ENCODE results near the gene ADM2. TPM values are rescaled to one million over a fixed set of nuclear protein-coding genes. Genes with fewer than 3 reads are reported as not detected.
A peak's percentile ranks its signal among the peaks of the same experiment; 100 is the strongest.

The ADM2 gene
- total RNA-seq, 1 experiment from 2014 or later = 10.9 TPM

- TF ChIP-seq ARID4B (CRISPR knock-in tag; IDR thresholded peaks at IDR 0.05; ENCODE audit: borderline replicate concordance) (no peak), ZNF121 (CRISPR knock-in tag; IDR thresholded peaks at IDR 0.05) (no peak), E2F4 (CRISPR knock-in tag; IDR thresholded peaks at IDR 0.05; ENCODE audit: borderline replicate concordance, low read depth) (no peak)
Observed at GRCh38 chr22:50477923-50478322, 3.4 kb upstream of the ADM2 start (continued).

- POLR2A ChIA-PET = no interaction called here
- Mint-ChIP-seq H3K27me3 (ENCODE audit: low read depth) (peaks cover 40% of the 10 kb centered on the region), H3K27ac (no peak overlapping the region), H3K9me3 (no peaks in the 10 kb centered on the region), H3K4me3 (peak overlapping the region; percentile 74), H3K36me3 (no peaks in the 10 kb centered on the region), H3K4me1 (peaks cover 20% of the 10 kb centered on the region)
- no peak for TF ChIP-seq ETV6 (CRISPR knock-in tag; IDR thresholded peaks at IDR 0.05)
- CTCF ChIA-PET = interaction anchor here (0.7 to 1.5 kb wide), 4 partner anchors 18 to 84 kb away, joined by 3 to 6 read pairs (median 4); no protein-coding TSS in a partner anchor
- DNase-seq (ENCODE audit: low spot score) = no peak
- no peak for ATAC-seq
Observed at GRCh38 chr22:50479721-50480120, 1.6 kb upstream of the ADM2 start.

DNA sequence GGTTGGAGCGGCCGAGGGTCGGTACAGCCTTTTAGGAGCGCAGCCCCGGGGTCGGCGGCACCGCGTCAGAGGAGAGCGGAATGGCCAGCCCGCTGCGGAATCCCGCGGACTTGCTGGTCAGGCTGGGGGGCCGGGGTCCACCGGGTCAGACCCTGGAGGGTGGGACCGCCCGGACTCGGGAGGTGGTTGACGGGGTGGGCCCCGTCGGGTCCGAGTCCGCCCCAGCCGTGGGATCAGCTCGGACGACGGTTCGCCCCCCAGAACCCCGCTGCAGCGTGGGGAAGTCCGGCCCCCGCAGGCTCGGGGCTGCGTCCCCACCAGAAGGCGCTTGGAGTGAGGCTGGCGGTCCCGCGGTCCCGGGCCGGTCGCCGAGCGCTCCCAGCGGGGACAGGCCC lies 301 bp upstream of the ADM2 start:
- ATAC-seq = peak; percentile 6
- peak; percentile 59 for DNase-seq (ENCODE audit: low spot score)
- Mint-ChIP-seq H3K27me3 (ENCODE audit: low read depth) (peaks cover 36% of the 10 kb centered on the region), H3K4me1 (peaks cover 16% of the 10 kb centered on the region), H3K36me3 (no peaks in the 10 kb centered on the region), H3K4me3 (peak overlapping the region; percentile 74), H3K27ac (no peak overlapping the region), H3K9me3 (no peaks in the 10 kb centered on the region)
- TF ChIP-seq MAX (CRISPR knock-in tag; IDR thresholded peaks at IDR 0.05) (no peak), TEAD1 (CRISPR knock-in tag; IDR thresholded peaks at IDR 0.05) (no peak), SP1 (CRISPR knock-in tag; conservative IDR thresholded peaks at IDR 0.05) (no peak), RELA (CRISPR knock-in tag; IDR thresholded peaks at IDR 0.05; ENCODE audit: borderline replicate concordance) (0 out of 2 replicates have a peak, but pooled peaks have one; percentile 49)
- POLR2A ChIA-PET = no interaction called here
- CTCF ChIA-PET = interaction anchor here (0.6 to 1.0 kb wide), 4 partner anchors 8 to 214 kb away, joined by 3 to 6 read pairs (median 3); partner anchors contain the start of gene SCO2

- ATAC-seq (peak; percentile 28), DNase-seq (ENCODE audit: low spot score) (no peak)
- Mint-ChIP-seq H3K36me3 (no peaks in the 10 kb centered on the region), H3K27me3 (ENCODE audit: low read depth) (peaks cover 30% of the 10 kb centered on the region), H3K4me1 (peaks cover 6% of the 10 kb centered on the region), H3K27ac (no peak overlapping the region), H3K9me3 (no peaks in the 10 kb centered on the region), H3K4me3 (peak overlapping the region; percentile 74)
- 0 out of 2 replicates have a peak, but pooled peaks have one; percentile 2 for TF ChIP-seq SMAD4 (CRISPR knock-in tag; IDR thresholded peaks at IDR 0.05)
- TF ChIP-seq MAX (CRISPR knock-in tag; IDR thresholded peaks at IDR 0.05) = peak; percentile 50; the same call in 1 of the 2 replicates
- TF ChIP-seq, protein P1, sequence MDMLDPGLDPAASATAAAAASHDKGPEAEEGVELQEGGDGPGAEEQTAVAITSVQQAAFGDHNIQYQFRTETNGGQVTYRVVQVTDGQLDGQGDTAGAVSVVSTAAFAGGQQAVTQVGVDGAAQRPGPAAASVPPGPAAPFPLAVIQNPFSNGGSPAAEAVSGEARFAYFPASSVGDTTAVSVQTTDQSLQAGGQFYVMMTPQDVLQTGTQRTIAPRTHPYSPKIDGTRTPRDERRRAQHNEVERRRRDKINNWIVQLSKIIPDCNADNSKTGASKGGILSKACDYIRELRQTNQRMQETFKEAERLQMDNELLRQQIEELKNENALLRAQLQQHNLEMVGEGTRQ (CRISPR knock-in tag; IDR thresholded peaks at IDR 0.05) = peak; percentile 90
- TF ChIP-seq ATF1 (CRISPR knock-in tag; IDR thresholded peaks at IDR 0.05) = no peak
- TF ChIP-seq USF1 (CRISPR knock-in tag; IDR thresholded peaks at IDR 0.05) = peak; percentile 90
- ChIA-PET POLR2A (no interaction called here), CTCF (interaction anchor here (0.8 to 1.0 kb wide), 2 partner anchors 15 to 215 kb away, joined by 3 read pairs; no protein-coding TSS in a partner anchor)
Observed at GRCh38 chr22:50482107-50483074, 1.0 kb downstream of the ADM2 start.
